Activated CD8-positive, alpha-beta memory T cell treated with anti-CD3 and anti-CD28 coated beads, Interleukin-2, amount 50 U/mL, for 1 hour (primary cell): ENCODE measurements around the gene UQCRC1.

Experiments used
- DNase-seq: peaks from one replicate; pipeline ENCODE4 v3.0.0-alpha.2; 2020; ENCODE audit errors: extremely low read depth

The UQCRC1 gene

DNA sequence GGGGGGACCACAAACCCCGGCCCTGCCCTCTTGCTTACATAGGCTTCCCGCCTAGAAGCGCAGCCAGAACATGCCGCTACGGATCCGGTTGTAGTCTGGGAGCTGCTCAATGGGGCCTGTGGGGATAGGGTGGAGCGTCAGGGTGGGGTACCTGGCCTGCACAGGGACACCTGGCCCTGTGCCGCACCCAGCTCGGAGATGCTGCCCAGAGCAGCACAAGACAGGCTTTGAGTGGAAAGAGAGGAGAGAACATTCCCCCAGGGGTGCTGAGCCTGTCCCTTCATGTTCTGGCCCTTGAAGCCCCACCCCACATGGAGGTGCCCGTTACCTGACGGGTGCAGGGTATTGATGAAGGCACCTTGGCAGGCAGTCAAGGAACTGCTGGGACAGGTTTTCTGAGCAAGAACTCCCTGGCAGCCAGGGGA is 10.4 kb downstream of the UQCRC1 start:
- DNase-seq: no peak

DNA sequence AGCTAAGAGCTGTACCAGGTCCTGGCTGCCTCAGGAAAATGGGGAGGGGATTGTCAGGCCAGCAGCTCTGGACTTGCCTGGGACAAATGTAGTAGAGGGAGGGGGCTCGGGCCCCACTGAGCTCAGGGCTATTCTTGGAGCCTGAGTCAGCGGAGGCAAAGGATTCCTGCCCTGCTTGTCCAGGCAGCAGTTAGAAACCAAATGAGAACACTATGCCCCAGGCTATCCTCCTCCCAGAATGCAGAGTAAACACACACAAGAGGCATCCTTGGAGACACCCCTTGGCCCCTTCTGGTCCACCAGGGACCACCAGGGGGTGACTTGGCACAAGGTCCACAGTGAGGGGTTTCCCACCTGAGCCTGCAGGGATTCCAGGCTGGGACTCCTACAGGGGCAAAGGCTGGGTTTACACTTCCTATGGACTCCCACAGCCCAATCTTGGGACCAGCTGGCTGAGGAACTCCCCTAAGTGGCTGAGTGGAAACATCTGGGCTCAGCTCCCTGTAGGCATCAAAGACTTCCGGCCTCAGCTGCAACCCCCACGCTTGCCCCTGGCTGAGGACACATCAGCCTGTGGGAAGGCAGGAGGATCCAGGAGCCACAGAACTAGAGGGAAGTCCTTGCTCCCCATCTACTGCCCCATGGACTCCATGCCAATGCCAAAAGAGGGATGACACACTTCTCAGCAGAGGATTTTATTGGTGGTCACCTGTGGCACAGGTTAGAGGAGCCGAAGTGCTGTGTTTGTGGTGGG is 10.9 kb downstream of the UQCRC1 start:
- DNase-seq: no peak

DNA sequence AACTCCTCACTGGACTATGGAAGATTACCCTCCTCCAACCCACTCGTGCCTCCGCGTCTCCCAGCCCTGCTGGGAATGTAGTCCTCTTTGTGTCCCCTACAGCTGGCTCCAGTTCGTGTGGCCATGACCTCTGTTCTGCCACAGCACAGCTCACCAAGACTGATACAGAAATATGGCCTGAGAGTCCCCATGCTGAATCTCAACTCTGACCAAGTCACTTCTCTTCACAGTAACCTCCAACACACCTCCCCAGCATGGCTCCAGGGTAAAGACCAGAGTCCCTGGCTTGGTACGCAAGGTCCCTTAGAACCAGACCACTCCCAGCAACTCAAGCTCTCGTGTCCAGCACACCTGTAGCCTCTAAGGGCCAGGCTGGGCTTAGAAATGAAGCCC is 12.0 kb downstream of the UQCRC1 start:
- DNase-seq: no peak

DNA sequence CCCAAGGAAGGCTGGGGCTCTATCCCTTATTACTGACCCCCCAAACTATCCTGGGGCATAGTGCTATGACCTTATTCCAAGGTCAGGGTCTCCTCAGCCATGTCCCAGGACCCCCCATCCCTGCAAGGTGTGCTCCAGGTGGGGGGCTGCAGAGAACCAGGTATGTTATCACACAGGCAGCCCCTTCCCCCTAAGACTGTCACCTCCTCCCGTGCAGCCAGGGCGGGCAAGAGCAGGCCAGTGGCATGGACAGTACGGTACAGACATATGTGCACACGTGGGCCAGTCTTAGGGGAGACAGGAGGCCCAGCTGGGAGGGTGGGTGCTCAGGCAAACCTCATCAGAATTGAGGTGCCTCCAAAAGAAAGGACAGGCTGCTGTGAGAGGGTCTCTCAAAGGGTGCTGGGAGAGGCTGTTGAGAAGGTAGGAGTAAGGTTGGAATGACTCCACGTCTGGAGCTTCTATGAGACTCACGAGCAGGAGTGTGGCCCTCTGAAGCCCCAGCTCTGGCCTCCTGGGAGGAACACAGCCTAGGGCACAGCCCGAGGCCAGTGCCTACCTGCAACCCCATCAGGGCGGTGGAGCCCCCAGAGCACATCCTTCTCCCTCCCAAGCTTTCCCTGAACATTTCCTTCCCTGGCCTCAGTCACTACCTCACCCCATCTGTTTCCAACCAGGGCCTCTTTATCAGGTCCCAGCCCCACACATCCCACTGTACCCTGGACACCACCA is 12.6 kb downstream of the UQCRC1 start:
- DNase-seq: no peak

DNA sequence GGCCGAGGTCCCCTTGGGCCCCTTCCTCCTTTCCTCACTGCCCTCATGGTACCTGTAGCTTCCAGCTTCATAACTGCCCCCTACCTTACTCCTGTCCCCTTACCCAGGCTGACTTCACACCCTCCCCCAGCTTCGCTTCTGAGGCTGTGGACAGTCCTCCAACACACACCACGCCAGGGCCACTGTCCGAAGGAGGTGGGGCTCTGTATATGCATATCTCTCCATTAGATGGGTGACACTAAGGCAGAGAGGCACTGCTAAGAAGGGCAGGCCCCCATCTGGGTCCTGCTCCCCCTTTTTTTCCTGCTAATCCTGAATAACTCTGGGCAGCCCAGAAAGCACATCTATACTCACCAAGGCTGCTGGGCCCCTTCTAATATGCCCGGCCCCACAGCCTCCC is 13.3 kb downstream of the UQCRC1 start:
- DNase-seq: no peak

DNA sequence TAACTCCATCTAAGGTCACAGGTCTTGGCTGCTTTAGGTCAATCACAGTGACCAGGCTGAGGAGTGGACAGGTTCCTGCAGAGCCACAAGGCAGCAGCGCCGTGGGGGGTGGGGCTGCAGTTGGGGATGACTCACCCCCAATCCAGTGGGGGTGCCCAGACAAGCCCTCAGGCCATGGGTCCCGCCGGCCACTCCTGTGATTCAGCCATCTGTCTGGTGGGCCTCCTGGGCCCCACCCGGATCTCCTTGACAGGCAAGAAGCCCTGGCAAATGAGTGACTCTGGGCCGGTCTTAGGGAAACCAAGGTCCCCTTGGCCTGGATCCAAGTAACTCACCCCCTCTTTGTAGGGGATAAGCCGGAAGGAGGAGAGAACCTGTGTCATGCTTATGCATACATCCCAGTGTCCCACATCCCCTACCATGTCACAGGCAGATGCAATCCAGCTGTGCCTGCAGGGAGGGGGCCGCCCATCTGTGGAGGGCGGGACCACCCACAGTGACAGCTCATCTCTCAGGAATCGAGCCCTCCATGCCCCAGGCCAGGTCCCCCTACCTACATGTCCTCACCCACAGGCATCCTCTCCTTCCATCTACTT is 13.8 kb downstream of the UQCRC1 start:
- no peak for DNase-seq

DNA sequence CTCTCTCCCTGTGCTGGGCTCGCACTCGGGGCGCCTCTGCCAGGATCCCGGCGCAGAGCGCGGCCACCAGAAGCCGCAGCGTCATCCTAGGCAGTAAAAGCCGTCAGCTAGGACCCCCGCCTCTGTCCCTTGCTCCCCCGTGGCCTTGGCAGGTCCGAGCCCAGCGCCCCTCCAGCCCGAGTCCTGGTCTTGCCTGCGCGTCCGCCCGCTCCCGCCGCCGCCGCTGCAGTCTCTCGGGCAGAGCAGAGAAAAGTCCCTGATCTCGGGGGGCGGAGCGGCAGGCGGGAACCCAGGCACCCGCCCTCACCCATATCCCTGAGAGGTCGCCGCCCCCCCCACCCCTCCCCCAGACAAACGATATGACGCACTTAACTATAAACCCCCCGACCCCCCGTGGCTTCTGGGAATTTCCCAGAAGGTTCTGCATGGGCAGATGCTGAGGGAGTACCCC is 14.3 kb downstream of the UQCRC1 start, which contains the start of gene COL7A1:
TSS of gene COL7A1 (minus strand) at position 255 of the 451 bp plus-strand sequence. CDS start at position 85, 170 bp downstream.
- DNase-seq: no peak

DNA sequence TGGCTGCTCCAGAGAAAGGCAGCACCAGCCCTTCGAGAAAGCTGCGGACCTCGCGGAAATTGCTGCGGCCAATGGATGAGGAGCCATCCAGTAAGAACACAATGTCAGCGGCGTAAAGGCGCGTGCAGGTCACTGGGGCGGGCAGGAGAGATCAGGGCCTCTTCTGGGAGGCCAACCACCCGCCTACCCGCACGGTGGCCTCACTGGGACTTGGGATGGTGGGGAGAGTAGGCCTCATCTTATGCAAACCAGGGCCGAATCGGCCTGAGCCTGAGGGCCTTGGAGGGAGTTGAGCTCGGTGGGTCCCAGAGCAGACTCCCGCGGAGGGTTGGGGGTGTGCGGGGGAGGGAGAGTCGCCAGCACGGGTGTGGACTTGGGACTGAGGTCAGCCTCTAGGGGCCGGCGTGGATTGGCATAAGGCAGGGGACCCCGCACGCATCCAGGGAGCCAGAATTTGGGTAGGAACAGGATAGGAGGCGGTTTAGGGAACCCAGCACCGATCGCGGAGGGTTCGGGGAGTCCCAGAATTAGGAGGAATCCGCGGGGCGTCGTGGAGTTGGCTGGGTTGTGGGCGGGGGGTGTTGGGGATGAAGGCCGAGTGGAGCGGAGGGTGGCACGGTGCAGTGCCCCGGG is 14.9 kb downstream of the UQCRC1 start:
- DNase-seq: no peak

DNA sequence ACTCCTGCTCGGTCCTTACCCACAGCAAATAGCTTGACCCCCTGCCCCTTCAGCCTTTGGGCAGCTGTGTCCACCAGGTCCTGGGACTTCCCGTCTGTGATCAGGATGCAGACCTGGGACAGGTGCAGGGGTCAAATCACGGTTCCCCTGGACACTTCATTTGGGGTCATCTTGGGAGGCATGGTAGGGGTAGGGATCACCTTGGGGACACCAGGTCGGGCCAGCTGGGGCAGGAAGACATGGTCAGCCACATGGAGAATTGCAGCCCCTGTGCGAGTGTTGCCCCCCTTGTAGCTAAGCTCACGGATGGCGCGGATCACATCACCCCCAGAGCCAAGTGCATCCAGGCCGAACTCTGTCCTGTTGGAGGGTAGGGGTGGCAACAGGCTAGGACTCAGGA is 16.1 kb downstream of the UQCRC1 start:
- DNase-seq: no peak

DNA sequence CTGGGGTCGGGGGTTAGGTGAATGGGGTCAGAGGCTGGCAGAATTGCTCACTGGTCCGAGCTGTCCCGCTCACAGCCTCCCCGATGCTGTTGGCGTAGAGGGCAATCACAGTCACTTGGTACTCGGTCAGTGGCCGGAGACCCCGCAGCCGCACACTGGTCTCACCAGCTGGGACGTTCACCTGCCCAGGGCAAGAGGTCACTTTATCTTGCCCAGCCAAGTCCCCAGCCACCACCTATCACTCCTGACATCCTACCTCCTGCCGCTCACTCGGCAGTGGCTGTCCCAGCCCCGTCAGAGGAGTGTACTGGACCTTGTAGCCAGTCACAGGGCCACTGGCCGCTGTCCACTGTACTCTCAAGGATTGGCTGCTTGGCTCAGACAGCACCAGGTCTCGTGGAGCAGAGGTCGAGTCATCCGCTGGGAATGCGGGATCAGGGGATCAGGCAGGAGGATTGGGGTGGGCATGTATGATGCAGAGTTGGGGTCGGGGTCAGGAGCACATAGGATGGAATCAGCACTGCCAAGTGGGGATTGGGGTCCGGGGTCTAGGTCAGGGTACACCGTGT is 16.8 kb downstream of the UQCRC1 start:
- no peak for DNase-seq

DNA sequence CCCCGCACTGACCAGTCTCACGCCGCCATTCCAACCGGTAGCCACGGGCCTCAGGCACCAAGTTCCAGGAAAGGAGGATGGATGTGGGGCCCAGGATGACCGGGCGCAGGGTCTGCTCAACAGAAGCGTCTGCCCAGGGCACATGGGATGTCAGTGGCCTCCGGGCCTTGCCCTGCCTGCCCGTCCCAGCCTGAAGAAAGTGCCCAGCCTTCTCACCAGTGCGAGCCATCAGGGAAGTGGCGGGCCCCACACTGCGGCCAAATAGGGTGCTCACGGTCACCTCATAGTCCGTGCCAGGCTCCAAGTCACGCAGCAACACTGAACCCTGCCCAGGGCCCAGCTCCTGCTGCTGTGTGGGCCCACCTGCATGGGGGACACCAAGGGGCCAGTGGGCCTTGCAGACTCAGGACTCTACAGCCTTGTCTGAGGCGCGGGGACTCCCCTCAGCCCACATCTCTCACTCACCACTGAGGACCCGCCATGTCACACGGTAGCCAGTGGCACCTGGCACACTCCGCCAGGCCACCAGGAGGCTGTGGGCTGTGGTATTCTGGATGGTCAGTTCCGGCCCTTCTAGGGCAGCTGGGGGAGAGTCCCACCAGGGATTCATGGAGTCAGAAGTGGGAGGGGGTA is 17.4 kb downstream of the UQCRC1 start:
- DNase-seq: no peak

DNA sequence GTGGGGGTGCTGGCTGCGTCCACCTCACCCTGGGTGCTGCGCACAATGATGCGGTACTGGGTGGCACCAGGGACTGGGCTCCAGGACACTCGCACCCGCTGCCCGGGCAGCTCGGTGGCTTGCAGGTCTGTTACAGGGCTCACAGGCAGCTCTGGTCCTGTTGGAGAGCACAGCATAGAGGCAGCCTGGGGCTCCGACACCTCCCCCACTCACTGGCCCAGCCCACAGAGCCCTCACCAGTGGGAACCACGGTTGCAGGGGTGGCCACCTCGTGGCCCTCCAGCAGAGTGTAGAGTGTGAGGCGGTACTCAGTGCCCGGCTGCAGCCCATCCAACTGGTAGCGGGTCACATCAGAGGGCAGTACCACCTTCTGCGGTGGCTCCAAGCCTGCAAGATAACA is 18.0 kb downstream of the UQCRC1 start:
- DNase-seq: no peak

DNA sequence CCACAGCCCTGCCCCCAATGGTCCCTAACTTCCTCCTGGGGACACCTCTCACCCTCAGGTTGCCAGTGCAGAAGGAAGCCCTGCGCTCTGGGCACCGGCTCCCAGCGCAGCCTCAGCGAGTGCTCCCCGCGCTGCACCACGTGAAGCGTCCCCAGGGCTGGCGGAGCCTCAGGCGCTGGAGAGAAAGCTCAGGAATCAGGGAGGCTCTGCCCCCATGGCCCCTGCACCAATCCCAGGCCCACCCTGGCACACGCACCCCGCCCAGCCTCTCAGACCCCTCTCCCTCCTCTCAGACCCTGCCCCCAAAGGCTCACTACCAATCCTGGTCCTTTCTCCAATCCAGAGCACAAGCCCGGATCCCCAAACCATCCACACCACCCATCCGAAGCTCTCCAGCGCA is 21.2 kb downstream of the UQCRC1 start:
- DNase-seq: no peak

DNA sequence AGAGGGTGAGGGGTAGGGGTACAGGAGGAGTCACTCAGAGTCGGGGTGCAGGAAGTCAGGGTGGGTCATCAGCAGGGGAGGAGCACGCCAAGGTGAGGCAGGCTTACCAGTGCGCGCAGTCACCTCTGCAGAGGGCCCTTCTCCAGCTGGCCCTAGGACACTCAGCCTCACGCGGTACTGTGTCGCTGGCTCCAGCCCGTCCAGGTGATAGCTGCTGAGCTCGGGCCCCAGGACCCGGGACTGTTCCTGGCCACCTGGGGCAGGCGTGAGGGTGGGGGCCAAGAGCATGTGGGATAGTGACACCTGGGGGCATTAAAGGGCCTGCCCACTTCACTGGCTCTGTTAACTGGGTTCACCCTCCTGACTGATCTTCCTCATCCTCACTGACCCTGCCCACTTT is 21.8 kb downstream of the UQCRC1 start:
- no peak for DNase-seq

DNA sequence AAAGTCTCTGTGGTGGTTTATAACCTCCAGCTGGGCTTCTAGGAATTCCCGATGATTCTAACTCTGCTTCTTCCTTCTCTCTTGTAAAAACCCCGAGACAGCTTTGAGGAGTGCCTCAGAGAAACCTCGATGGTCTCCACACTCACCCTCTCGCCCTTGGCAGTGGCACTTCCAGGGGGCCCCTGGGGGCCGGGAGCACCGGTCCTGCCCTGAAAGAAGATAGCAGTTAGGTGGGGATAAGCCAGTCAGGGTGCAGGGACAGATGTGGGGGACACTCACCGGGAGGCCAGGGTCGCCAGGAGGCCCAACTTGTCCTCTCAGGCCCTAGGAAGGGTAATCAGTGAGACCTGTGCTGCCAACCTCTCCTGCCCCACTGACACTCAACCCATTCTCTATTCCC is 24.0 kb downstream of the UQCRC1 start:
- no peak for DNase-seq

DNA sequence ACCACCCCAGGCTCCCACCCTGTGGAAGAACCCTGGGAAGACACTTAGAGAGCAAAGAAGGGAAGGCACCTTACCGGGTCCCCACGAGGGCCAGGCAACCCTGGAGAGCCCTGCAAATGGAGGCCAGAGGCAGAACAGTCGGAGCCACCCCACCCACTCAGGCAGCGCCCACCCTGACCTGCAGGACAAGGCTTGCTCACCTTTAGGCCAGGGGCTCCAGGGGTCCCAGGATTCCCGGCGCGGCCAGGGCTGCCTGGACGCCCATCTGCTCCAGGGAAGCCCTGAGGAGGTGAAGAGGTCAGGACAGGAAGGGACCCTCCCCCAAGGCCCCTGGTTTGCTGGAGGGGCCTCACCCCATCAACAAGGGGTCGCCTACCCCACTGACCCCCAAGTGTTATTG is 24.6 kb downstream of the UQCRC1 start:
- no peak for DNase-seq

DNA sequence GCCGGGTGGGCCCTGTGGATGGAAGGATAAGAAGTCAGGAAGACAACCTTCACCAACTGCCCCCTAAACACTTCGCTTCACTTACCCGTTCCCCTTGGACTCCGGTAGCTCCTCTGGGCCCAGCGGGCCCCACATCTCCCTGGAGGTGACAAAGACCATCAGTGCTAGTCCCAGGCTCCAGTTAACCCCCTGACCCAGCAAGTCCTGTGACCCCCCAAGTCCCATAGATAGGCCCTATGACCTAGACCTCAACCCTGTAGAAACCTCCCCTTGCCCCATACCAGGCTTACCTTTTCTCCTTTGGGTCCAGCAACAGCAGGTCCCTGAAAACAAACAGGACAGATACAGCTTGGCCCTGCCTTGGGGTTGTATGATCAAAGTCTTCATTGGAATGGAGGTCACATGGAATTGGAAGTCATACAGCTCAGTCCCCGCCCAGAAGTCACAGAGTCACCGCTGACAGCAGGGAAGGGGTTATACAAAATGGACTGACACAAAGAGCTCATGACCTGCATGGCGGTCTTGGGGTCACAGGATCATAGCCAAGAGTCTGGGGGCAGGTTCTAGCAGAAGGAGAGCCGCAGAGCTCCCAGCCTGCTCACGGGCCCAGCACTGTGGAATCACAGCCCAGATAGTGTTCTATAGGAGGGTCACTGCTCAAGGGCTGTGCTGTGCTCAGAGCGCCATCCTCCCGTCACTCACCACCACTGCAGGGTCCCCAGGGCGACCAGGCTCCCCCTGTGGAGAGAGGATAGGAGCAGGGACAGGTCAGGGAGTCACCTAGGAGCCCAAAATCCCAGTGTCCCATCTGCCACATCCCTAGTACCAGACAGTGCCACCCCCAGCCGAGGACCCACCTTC is 27.6 kb downstream of the UQCRC1 start:
- no peak for DNase-seq

DNA sequence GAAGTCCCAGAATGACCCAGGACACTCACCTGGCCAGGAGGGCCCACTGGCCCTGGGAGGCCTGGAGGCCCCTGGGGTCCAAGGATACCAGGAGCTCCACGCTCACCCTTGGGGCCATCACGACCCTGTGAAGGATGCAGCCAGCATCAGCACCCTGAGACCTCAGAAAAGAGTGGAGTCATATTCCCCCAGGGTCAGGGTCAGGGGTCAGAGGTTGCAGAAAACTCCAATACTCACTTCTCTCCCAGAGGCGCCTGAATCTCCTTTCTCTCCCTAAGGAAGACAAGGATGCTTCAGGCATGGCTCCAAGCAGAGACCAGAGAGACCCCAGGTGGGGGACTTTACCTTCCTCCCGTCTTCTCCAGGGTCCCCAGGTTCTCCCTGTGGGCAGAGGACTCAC is 32.8 kb downstream of the UQCRC1 start:
- DNase-seq: no peak

DNA sequence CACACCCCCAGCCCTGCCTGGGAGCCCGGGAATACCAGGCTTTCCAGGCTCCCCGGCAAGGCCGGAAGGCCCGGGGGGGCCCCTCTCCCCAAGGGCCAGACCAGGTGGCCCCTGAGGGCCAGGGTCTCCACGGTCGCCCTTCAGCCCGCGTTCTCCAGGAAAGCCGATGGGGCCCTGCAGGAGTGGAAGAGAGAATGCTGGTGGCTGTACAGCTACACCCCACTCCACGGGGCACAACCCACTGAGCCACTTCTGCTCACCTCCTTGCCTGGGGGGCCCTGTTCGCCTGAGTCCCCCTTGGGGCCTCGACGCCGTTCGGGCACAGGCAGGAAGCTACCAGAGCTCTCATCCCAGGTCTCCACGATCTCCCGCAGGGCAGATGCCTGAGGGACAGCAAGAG is 34.1 kb downstream of the UQCRC1 start:
- DNase-seq: no peak

DNA sequence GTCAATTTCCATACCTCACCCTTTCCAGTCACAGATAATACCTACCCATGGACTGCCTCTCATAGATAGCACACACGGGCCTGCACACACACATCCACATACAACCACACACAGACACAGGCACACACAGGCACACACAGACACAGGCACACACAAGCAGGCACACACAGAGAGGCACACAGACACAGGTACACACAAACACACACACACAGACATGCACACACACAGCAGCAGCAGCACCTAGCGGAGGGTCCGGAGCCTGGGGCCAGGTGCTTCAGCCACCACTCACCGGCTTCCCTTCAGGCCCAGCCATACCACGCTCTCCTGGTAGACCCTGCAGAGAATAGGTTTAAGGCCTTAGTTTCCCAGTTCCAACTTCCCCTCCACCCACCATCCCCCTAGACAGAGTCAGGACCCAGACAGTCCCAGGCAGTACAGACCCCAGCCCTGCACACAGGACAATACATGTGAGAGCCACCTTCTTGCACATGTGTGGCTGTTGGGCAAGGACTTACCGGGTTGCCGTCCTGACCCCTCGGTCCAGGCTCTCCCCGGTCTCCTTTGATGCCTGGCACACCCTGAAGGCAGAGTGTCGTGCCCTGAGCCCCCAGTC is 35.4 kb downstream of the UQCRC1 start:
- DNase-seq: no peak
